GM23338 (cell line): ENCODE data around the gene ARL15. TPM values are rescaled to one million over a fixed set of nuclear protein-coding genes. Genes with fewer than 3 reads are reported as not detected.
"Not testable (repeated sequence)": the region's sequence is repeated elsewhere in the genome, so short reads cannot be mapped to it uniquely, and the experiment has no call there.

Experiments
- ATAC-seq: fragments of 200-7000 bp; cut with Tn5 transposase; 3 replicates; pipeline ENCODE4 v1.9.1; 2020
- DNase-seq: peaks from one replicate; pipeline ENCODE4 v3.0.0-alpha.2; 2015; ENCODE audit warnings: low spot score
- H2AFZ ChIP-seq: fragments of 200-600 bp; sonication (generic); 2 replicates; pipeline ENCODE4 v1.8.0; 2016; ENCODE audit warnings: antibody characterized with exemption, mild to moderate bottlenecking, moderate library complexity
- H3F3A ChIP-seq: fragments of 200-600 bp; sonication (generic); replicated peaks from 2 replicates; pipeline ENCODE4 v1.8.0; 2017; ENCODE audit warnings: antibody characterized with exemption, mixed run types, low read depth
- H3K27ac ChIP-seq: fragments of 200-600 bp; sonication (generic); 2 replicates; pipeline ENCODE4 v1.6.1; 2016; ENCODE audit warnings: low read depth
- H3K27me3 ChIP-seq: fragments of 200-600 bp; sonication (generic); 2 replicates; pipeline ENCODE4 v1.8.0; 2016; ENCODE audit warnings: mild to moderate bottlenecking, mixed run types, moderate library complexity; ENCODE audit not compliant: insufficient read depth
- H3K36me3 ChIP-seq: fragments of 200-600 bp; sonication (generic); 2 replicates; pipeline ENCODE4 v1.8.0; 2016; ENCODE audit warnings: mild to moderate bottlenecking; ENCODE audit not compliant: insufficient read depth
- H3K4me1 ChIP-seq: fragments of 200-600 bp; sonication (generic); 2 replicates; pipeline ENCODE4 v1.8.0; 2016; ENCODE audit warnings: mild to moderate bottlenecking, moderate library complexity; ENCODE audit not compliant: insufficient read depth
- H3K4me2 ChIP-seq: fragments of 200-600 bp; sonication (generic); 2 replicates; pipeline ENCODE4 v1.7.1; 2017; ENCODE audit warnings: mixed run types
- H3K4me3 ChIP-seq: fragments of 200-600 bp; sonication (generic); 2 replicates; pipeline ENCODE4 v1.6.1; 2016; ENCODE audit warnings: mixed run types
- H3K79me2 ChIP-seq: fragments of 200-600 bp; sonication (generic); replicated peaks from 2 replicates; pipeline ENCODE4 v1.8.0; 2017; ENCODE audit warnings: mild to moderate bottlenecking; ENCODE audit not compliant: insufficient read depth
- H3K9me2 ChIP-seq: fragments of 200-600 bp; sonication (generic); 2 replicates; pipeline ENCODE4 v1.8.0; 2017; ENCODE audit not compliant: insufficient read depth
- H4K20me1 ChIP-seq: fragments of 200-600 bp; sonication (generic); replicated peaks from 2 replicates; pipeline ENCODE4 v1.8.0; 2017; ENCODE audit warnings: mild to moderate bottlenecking; ENCODE audit not compliant: insufficient read depth
- H3K27ac Mint-ChIP-seq: 2 replicates; pipeline ENCODE4 v1.8.0; 2020; ENCODE audit warnings: inconsistent platforms, mild to moderate bottlenecking, moderate library complexity, mixed read lengths
- H3K27me3 Mint-ChIP-seq: 3 replicates; pipeline ENCODE4 v1.8.0; 2022; ENCODE audit warnings: low read depth, mild to moderate bottlenecking, moderate library complexity, mixed read lengths, inconsistent platforms; ENCODE audit not compliant: insufficient read depth, poor library complexity
- H3K36me3 Mint-ChIP-seq: 3 replicates; pipeline ENCODE4 v1.8.0; 2021; ENCODE audit warnings: low read depth, mild to moderate bottlenecking, inconsistent platforms, moderate library complexity, mixed read lengths
- H3K4me1 Mint-ChIP-seq: 3 replicates; pipeline ENCODE4 v1.8.0; 2020; ENCODE audit warnings: mild to moderate bottlenecking, inconsistent platforms, mixed read lengths
- H3K4me3 Mint-ChIP-seq: 3 replicates; pipeline ENCODE4 v1.8.0; 2021; ENCODE audit warnings: moderate library complexity, mild to moderate bottlenecking, inconsistent platforms, mixed read lengths
- H3K9me3 Mint-ChIP-seq: 3 replicates; pipeline ENCODE4 v1.8.0; 2020; ENCODE audit warnings: moderate library complexity, mild to moderate bottlenecking, inconsistent platforms, mixed read lengths
- CREB1 ChIP-seq: fragments of 250-450 bp; sonication (Bioruptor Pico); IDR thresholded peaks from 2 replicates; pipeline ENCODE4 v1.5.0; 2020; ENCODE audit warnings: low read depth, mild to moderate bottlenecking, moderate library complexity
- EZH2 ChIP-seq: fragments of 200-600 bp; sonication (generic); IDR thresholded peaks from one replicate; pipeline ENCODE4 v1.8.0; 2017; ENCODE audit warnings: antibody characterized with exemption, mild to moderate bottlenecking, low read depth; ENCODE audit not compliant: unreplicated experiment
- JUNB ChIP-seq: IDR thresholded peaks from one replicate; pipeline ENCODE4 v1.6.1; 2016; ENCODE audit warnings: antibody characterized with exemption; ENCODE audit not compliant: unreplicated experiment
- NANOG ChIP-seq: IDR thresholded peaks from 2 replicates; pipeline ENCODE4 v1.6.1; 2016; ENCODE audit warnings: antibody characterized with exemption, borderline replicate concordance
- STAT1 ChIP-seq: IDR thresholded peaks from one replicate; pipeline ENCODE4 v1.6.1; 2016; ENCODE audit warnings: antibody characterized with exemption; ENCODE audit not compliant: unreplicated experiment
- ZNF114 ChIP-seq: fragments of 250-450 bp; sonication (Bioruptor Pico); IDR thresholded peaks from 2 replicates; pipeline ENCODE4 v1.5.0; 2020; ENCODE audit warnings: mild to moderate bottlenecking, moderate library complexity
- ZNF331 ChIP-seq: fragments of 250-450 bp; sonication (Bioruptor Pico); IDR thresholded peaks from 2 replicates; pipeline ENCODE4 v1.5.0; 2020; ENCODE audit warnings: low read depth, mild to moderate bottlenecking, moderate library complexity
- polyA plus RNA-seq: library from polyadenylated mRNA; unstranded; fragments of >200 nt; fragmentation: Nextera tagmentation; extraction: Ambion mirVana; gene quantifications from 2 replicates; pipeline ENCODE4 v1.2.1, GENCODE V29; 2016
- total RNA-seq: library from RNA; depleted of rRNA; stranded (reverse); fragments of >200 nt; shearing (Covaris generic); gene quantifications from 2 replicates; pipeline ENCODE4 v1.2.3, GENCODE V29; 2014
- TF ChIP-seq, protein P1 (sequence below): IDR thresholded peaks from 2 replicates; pipeline ENCODE4 v1.6.1; 2016; ENCODE audit warnings: antibody characterized with exemption
- TF ChIP-seq, protein P2 (sequence below), 2 experiments: fragments of 200-600 bp in 1 of 2; sonication (generic) in 1 of 2; conservative IDR thresholded peaks; 2 replicates each; pipeline versions ENCODE4 v1.5.1 to v1.6.1; 2016 to 2017; ENCODE audit warnings: antibody characterized with exemption in 2 of 2, low read depth in 2 of 2, mild to moderate bottlenecking in 2 of 2, moderate library complexity in 1 of 2
- TF ChIP-seq, protein P3 (sequence below): IDR thresholded peaks from one replicate; pipeline ENCODE4 v1.6.1; 2018; ENCODE audit warnings: antibody characterized with exemption; ENCODE audit not compliant: unreplicated experiment

Gene ARL15
- total and polyA plus RNA-seq, 2 experiments from 2014 or later, result 13.0 to 54.0 TPM

DNA sequence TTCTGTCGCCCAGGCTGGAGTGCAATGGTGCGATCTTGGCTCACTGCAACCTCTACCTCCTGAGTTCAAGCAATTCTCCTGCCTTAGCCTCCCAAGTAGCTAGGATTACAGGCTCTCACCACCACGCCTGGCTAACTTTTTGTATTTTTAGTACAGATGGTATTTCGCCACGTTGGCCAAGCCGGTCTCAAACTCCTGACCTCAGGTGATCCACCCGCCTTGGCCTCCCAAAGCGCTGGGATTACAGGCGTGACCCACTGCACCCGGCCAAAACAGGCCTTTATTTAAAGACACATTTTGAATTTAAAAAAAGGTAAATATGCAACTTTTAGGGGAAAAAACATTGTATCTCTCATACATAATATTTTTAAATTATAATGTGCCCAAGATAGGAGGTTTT lies 266.1 kb downstream of the ARL15 start:
- ATAC-seq, H3K4me2 ChIP-seq, H3K9me2 ChIP-seq, H3K36me3 Mint-ChIP-seq, H3K27ac ChIP-seq, H3K27me3 Mint-ChIP-seq, H3K4me3 ChIP-seq, H3K9me3 Mint-ChIP-seq, DNase-seq, H3K27ac Mint-ChIP-seq, H3K79me2 ChIP-seq, H3K4me3 Mint-ChIP-seq, H3F3A ChIP-seq, H3K27me3 ChIP-seq, H3K36me3 ChIP-seq, H2AFZ ChIP-seq, H4K20me1 ChIP-seq: not testable (repeated sequence)
- H3K4me1 ChIP-seq, result peaks cover 15% of the 10 kb centered on the region; the same call in 1 of the 2 replicates
- peaks cover 23% of the 10 kb centered on the region for H3K4me1 Mint-ChIP-seq

DNA sequence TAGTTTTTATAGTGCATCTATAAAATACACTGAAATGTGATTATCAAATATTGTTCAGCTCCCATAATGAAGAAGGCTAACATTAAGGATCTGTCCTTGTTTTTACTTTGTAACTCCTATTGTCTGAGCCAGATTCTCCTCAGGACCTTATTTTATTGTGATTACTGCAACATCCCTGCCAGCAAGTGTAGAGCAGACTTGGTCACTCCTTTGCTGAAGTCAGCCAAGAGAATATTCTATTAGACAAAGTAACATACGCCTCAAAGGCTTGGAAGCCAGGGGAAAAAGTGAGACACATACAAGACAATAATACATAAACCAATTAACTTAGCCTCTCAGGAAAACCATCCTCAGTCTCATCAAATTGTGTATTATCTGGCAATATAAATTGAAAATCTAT lies 269.6 kb downstream of the ARL15 start:
- Histone ChIP-seq H3K36me3 (no peaks in the 10 kb centered on the region), H3K4me3 (no peak overlapping the region), H3K4me2 (no peak overlapping the region), H3K27ac (no peak overlapping the region), H2AFZ (no peak overlapping the region), H4K20me1 (no peaks in the 10 kb centered on the region), H3F3A (no peaks in the 10 kb centered on the region), H3K79me2 (no peaks in the 10 kb centered on the region), H3K9me2 (no peaks in the 10 kb centered on the region), H3K4me1 (peaks cover 15% of the 10 kb centered on the region; the same call in 1 of the 2 replicates), H3K27me3 (no peaks in the 10 kb centered on the region)
- DNase-seq (no peak), ATAC-seq (no peak)
- Mint-ChIP-seq H3K9me3 (no peaks in the 10 kb centered on the region), H3K36me3 (no peaks in the 10 kb centered on the region), H3K27ac (no peak overlapping the region; the same call in 1 of the 2 replicates), H3K27me3 (no peaks in the 10 kb centered on the region), H3K4me1 (peaks cover 23% of the 10 kb centered on the region), H3K4me3 (no peak overlapping the region)
- TF ChIP-seq CREB1 (CRISPR knock-in tag), result no peak
- TF ChIP-seq, protein P1, sequence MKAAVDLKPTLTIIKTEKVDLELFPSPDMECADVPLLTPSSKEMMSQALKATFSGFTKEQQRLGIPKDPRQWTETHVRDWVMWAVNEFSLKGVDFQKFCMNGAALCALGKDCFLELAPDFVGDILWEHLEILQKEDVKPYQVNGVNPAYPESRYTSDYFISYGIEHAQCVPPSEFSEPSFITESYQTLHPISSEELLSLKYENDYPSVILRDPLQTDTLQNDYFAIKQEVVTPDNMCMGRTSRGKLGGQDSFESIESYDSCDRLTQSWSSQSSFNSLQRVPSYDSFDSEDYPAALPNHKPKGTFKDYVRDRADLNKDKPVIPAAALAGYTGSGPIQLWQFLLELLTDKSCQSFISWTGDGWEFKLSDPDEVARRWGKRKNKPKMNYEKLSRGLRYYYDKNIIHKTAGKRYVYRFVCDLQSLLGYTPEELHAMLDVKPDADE, result no peak
- TF ChIP-seq ZNF114 (CRISPR knock-in tag), result no peak
- no peak for TF ChIP-seq ZNF331 (CRISPR knock-in tag)
- TF ChIP-seq, protein P2, sequence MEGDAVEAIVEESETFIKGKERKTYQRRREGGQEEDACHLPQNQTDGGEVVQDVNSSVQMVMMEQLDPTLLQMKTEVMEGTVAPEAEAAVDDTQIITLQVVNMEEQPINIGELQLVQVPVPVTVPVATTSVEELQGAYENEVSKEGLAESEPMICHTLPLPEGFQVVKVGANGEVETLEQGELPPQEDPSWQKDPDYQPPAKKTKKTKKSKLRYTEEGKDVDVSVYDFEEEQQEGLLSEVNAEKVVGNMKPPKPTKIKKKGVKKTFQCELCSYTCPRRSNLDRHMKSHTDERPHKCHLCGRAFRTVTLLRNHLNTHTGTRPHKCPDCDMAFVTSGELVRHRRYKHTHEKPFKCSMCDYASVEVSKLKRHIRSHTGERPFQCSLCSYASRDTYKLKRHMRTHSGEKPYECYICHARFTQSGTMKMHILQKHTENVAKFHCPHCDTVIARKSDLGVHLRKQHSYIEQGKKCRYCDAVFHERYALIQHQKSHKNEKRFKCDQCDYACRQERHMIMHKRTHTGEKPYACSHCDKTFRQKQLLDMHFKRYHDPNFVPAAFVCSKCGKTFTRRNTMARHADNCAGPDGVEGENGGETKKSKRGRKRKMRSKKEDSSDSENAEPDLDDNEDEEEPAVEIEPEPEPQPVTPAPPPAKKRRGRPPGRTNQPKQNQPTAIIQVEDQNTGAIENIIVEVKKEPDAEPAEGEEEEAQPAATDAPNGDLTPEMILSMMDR (conservative IDR thresholded peaks at IDR 0.05; ENCODE audit: low read depth in 2 of 2), result no peak
- no peak for TF ChIP-seq STAT1
- TF ChIP-seq JUNB, result no peak
- TF ChIP-seq NANOG, result no peak
- TF ChIP-seq, protein P3, sequence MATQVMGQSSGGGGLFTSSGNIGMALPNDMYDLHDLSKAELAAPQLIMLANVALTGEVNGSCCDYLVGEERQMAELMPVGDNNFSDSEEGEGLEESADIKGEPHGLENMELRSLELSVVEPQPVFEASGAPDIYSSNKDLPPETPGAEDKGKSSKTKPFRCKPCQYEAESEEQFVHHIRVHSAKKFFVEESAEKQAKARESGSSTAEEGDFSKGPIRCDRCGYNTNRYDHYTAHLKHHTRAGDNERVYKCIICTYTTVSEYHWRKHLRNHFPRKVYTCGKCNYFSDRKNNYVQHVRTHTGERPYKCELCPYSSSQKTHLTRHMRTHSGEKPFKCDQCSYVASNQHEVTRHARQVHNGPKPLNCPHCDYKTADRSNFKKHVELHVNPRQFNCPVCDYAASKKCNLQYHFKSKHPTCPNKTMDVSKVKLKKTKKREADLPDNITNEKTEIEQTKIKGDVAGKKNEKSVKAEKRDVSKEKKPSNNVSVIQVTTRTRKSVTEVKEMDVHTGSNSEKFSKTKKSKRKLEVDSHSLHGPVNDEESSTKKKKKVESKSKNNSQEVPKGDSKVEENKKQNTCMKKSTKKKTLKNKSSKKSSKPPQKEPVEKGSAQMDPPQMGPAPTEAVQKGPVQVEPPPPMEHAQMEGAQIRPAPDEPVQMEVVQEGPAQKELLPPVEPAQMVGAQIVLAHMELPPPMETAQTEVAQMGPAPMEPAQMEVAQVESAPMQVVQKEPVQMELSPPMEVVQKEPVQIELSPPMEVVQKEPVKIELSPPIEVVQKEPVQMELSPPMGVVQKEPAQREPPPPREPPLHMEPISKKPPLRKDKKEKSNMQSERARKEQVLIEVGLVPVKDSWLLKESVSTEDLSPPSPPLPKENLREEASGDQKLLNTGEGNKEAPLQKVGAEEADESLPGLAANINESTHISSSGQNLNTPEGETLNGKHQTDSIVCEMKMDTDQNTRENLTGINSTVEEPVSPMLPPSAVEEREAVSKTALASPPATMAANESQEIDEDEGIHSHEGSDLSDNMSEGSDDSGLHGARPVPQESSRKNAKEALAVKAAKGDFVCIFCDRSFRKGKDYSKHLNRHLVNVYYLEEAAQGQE, result no peak
- no peak for TF ChIP-seq EZH2
